Activated CD8-positive, alpha-beta memory T cell treated with anti-CD3 and anti-CD28 coated beads, Interleukin-2, amount 10 ng/mL, durations not matched to agents 7 days and 5 days (primary cell): ENCODE data around the gene FRA10AC1. TPM values are rescaled to one million over a fixed set of nuclear protein-coding genes. Genes with fewer than 3 reads are reported as not detected.

Experiments used
- ATAC-seq: fragments of 150-1000 bp; cut with Tn5 transposase; one replicate; pipeline ENCODE4 v1.10.0; 2021; ENCODE audit warnings: moderate library complexity
- CTCF ChIA-PET: fragments of 350-600 bp; sonication (Branson Sonifier 250); formaldehyde crosslinking; loops from one replicate; lab custom pipeline; 2021; ENCODE audit warnings: antibody characterized with exemption; lab: Charles Lee
- DNase-seq: peaks from one replicate; pipeline ENCODE4 v3.0.0-alpha.2; 2020
- H3K27ac Mint-ChIP-seq: one replicate; pipeline ENCODE4 v1.8.0; 2021; ENCODE audit warnings: mild to moderate bottlenecking, mixed read lengths
- H3K27me3 Mint-ChIP-seq: one replicate; pipeline ENCODE4 v1.8.0; 2021; ENCODE audit warnings: mixed read lengths
- H3K36me3 Mint-ChIP-seq: one replicate; pipeline ENCODE4 v1.8.0; 2021; ENCODE audit warnings: mild to moderate bottlenecking, mixed read lengths
- H3K4me1 Mint-ChIP-seq: one replicate; pipeline ENCODE4 v1.8.0; 2021; ENCODE audit warnings: mixed read lengths
- H3K4me3 Mint-ChIP-seq: one replicate; pipeline ENCODE4 v1.8.0; 2021; ENCODE audit warnings: mild to moderate bottlenecking, moderate library complexity, mixed read lengths
- H3K9me3 Mint-ChIP-seq: one replicate; pipeline ENCODE4 v1.8.0; 2022; ENCODE audit warnings: low read depth, mixed read lengths
- total RNA-seq, 2 experiments: library from RNA; stranded (reverse); gene quantifications; one replicate each; pipeline ENCODE4 v1.2.3, GENCODE V29; 2021

Gene FRA10AC1
- total RNA-seq, 2 experiments from 2014 or later, result 12.5 to 12.8 TPM

- H3K27me3 Mint-ChIP-seq, result no peaks in the 10 kb centered on the region
- no peaks in the 10 kb centered on the region for H3K4me1 Mint-ChIP-seq
- no peak overlapping the region for H3K4me3 Mint-ChIP-seq
- DNase-seq (no peak), ATAC-seq (no peak)
- no peak overlapping the region for H3K27ac Mint-ChIP-seq
- peaks cover 4% of the 10 kb centered on the region for H3K36me3 Mint-ChIP-seq
- CTCF ChIA-PET, result interaction anchor here (1.0 to 2.4 kb wide), 2 partner anchors 15 to 308 kb away, joined by 3 to 7 read pairs; partner anchors contain the start of gene FRA10AC1
- no peaks in the 10 kb centered on the region for H3K9me3 Mint-ChIP-seq
Measured at GRCh38 chr10:93687737-93688136, 14.7 kb downstream of the FRA10AC1 start.

- no peaks in the 10 kb centered on the region for H3K9me3 Mint-ChIP-seq
- no peaks in the 10 kb centered on the region for H3K4me1 Mint-ChIP-seq
- DNase-seq (no peak), ATAC-seq (no peak)
- H3K27ac Mint-ChIP-seq, result no peak overlapping the region
- H3K4me3 Mint-ChIP-seq, result no peak overlapping the region
- peaks cover 4% of the 10 kb centered on the region for H3K36me3 Mint-ChIP-seq
- CTCF ChIA-PET, result interaction anchor here (0.9 to 1.7 kb wide), 5 partner anchors 22 to 304 kb away, joined by 3 to 8 read pairs (median 3); partner anchors contain the start of gene FRA10AC1
- no peaks in the 10 kb centered on the region for H3K27me3 Mint-ChIP-seq
Measured at GRCh38 chr10:93680412-93681047, 21.9 kb downstream of the FRA10AC1 start.

GRCh38 chr10:93678805-93679587 is 23.4 kb downstream of the FRA10AC1 start:
- H3K27ac Mint-ChIP-seq, result no peak overlapping the region
- no peak overlapping the region for H3K4me3 Mint-ChIP-seq
- CTCF ChIA-PET, result interaction anchor here (0.9 to 1.9 kb wide), 6 partner anchors 14 to 303 kb away, joined by 3 to 6 read pairs (median 4); partner anchors contain the start of gene FRA10AC1
- ATAC-seq, result no peak
- no peaks in the 10 kb centered on the region for H3K9me3 Mint-ChIP-seq
- H3K36me3 Mint-ChIP-seq, result peaks cover 9% of the 10 kb centered on the region
- no peak for DNase-seq
- H3K4me1 Mint-ChIP-seq, result no peaks in the 10 kb centered on the region
- no peaks in the 10 kb centered on the region for H3K27me3 Mint-ChIP-seq

- no peaks in the 10 kb centered on the region for H3K4me1 Mint-ChIP-seq
- no peak overlapping the region for H3K4me3 Mint-ChIP-seq
- peaks cover 9% of the 10 kb centered on the region for H3K36me3 Mint-ChIP-seq
- H3K27me3 Mint-ChIP-seq, result no peaks in the 10 kb centered on the region
- DNase-seq (no peak), ATAC-seq (no peak)
- no peak overlapping the region for H3K27ac Mint-ChIP-seq
- H3K9me3 Mint-ChIP-seq, result no peaks in the 10 kb centered on the region
- CTCF ChIA-PET, result interaction anchor here (0.9 to 1.9 kb wide), 4 partner anchors 24 to 302 kb away, joined by 3 to 6 read pairs (median 4); partner anchors contain the start of gene FRA10AC1
Measured at GRCh38 chr10:93678386-93678785, 24.0 kb downstream of the FRA10AC1 start.

- CTCF ChIA-PET, result no interaction called here
- no peaks in the 10 kb centered on the region for H3K4me1 Mint-ChIP-seq
- DNase-seq (no peak), ATAC-seq (no peak)
- H3K36me3 Mint-ChIP-seq, result peaks cover 12% of the 10 kb centered on the region
- H3K4me3 Mint-ChIP-seq, result no peak overlapping the region
- H3K9me3 Mint-ChIP-seq, result no peaks in the 10 kb centered on the region
- no peak overlapping the region for H3K27ac Mint-ChIP-seq
- no peaks in the 10 kb centered on the region for H3K27me3 Mint-ChIP-seq
Measured at GRCh38 chr10:93673791-93674190, 28.6 kb downstream of the FRA10AC1 start.

GRCh38 chr10:93672890-93673289 is 29.5 kb downstream of the FRA10AC1 start:
- Mint-ChIP-seq H3K36me3 (peaks cover 12% of the 10 kb centered on the region), H3K9me3 (no peaks in the 10 kb centered on the region)

GRCh38 chr10:93672022-93672678 is 30.2 kb downstream of the FRA10AC1 start:
- Mint-ChIP-seq H3K4me1 (no peaks in the 10 kb centered on the region), H3K27ac (no peak overlapping the region), H3K9me3 (no peaks in the 10 kb centered on the region), H3K36me3 (peaks cover 15% of the 10 kb centered on the region), H3K27me3 (no peaks in the 10 kb centered on the region), H3K4me3 (no peak overlapping the region)
- DNase-seq (no peak), ATAC-seq (no peak)
- CTCF ChIA-PET, result no interaction called here

More at GRCh38 chr10:93672890-93673289, 29.5 kb downstream of the FRA10AC1 start:
- no peaks in the 10 kb centered on the region for H3K27me3 Mint-ChIP-seq
- no peak overlapping the region for H3K27ac Mint-ChIP-seq
- ATAC-seq (no peak), DNase-seq (no peak)
- no peak overlapping the region for H3K4me3 Mint-ChIP-seq
- H3K4me1 Mint-ChIP-seq, result no peaks in the 10 kb centered on the region
- CTCF ChIA-PET, result no interaction called here

- DNase-seq, result no peak
- H3K27me3 Mint-ChIP-seq, result no peaks in the 10 kb centered on the region
- H3K27ac Mint-ChIP-seq, result no peak overlapping the region
- peaks cover 16% of the 10 kb centered on the region for H3K36me3 Mint-ChIP-seq
- CTCF ChIA-PET, result no interaction called here
- no peak overlapping the region for H3K4me3 Mint-ChIP-seq
- no peak for ATAC-seq
- no peaks in the 10 kb centered on the region for H3K4me1 Mint-ChIP-seq
- H3K9me3 Mint-ChIP-seq, result no peaks in the 10 kb centered on the region
Measured at GRCh38 chr10:93671042-93671441, 31.4 kb downstream of the FRA10AC1 start.

- CTCF ChIA-PET, result no interaction called here
- H3K27me3 Mint-ChIP-seq, result no peaks in the 10 kb centered on the region
Measured at GRCh38 chr10:93670372-93670771, 32.0 kb downstream of the FRA10AC1 start.

GRCh38 chr10:93667795-93668194 is 34.6 kb downstream of the FRA10AC1 start:
- Mint-ChIP-seq H3K27me3 (no peaks in the 10 kb centered on the region), H3K9me3 (no peaks in the 10 kb centered on the region), H3K4me3 (no peak overlapping the region), H3K36me3 (peaks cover 8% of the 10 kb centered on the region), H3K4me1 (no peaks in the 10 kb centered on the region), H3K27ac (no peak overlapping the region)
- ATAC-seq (no peak), DNase-seq (no peak)
- CTCF ChIA-PET, result no interaction called here

More at GRCh38 chr10:93670372-93670771, 32.0 kb downstream of the FRA10AC1 start:
- H3K9me3 Mint-ChIP-seq, result no peaks in the 10 kb centered on the region
- H3K27ac Mint-ChIP-seq, result no peak overlapping the region
- H3K4me1 Mint-ChIP-seq, result no peaks in the 10 kb centered on the region
- no peak overlapping the region for H3K4me3 Mint-ChIP-seq
- H3K36me3 Mint-ChIP-seq, result peaks cover 16% of the 10 kb centered on the region
- no peak for ATAC-seq
- DNase-seq, result no peak

GRCh38 chr10:93666030-93666429 is 36.4 kb downstream of the FRA10AC1 start:
- CTCF ChIA-PET, result no interaction called here
- Mint-ChIP-seq H3K4me1 (no peaks in the 10 kb centered on the region), H3K27me3 (no peaks in the 10 kb centered on the region), H3K36me3 (peaks cover 9% of the 10 kb centered on the region), H3K4me3 (no peak overlapping the region), H3K9me3 (no peaks in the 10 kb centered on the region), H3K27ac (no peak overlapping the region)
- ATAC-seq (no peak), DNase-seq (no peak)

- peaks cover 5% of the 10 kb centered on the region for H3K36me3 Mint-ChIP-seq
- no peak overlapping the region for H3K4me3 Mint-ChIP-seq
- no peaks in the 10 kb centered on the region for H3K4me1 Mint-ChIP-seq
- DNase-seq, result no peak
- CTCF ChIA-PET, result interaction anchor here (0.7 kb wide), 1 partner anchor 639 kb away, joined by 6 read pairs; no protein-coding TSS in a partner anchor
- no peak overlapping the region for H3K27ac Mint-ChIP-seq
- no peaks in the 10 kb centered on the region for H3K9me3 Mint-ChIP-seq
- no peaks in the 10 kb centered on the region for H3K27me3 Mint-ChIP-seq
- ATAC-seq, result no peak
Measured at GRCh38 chr10:93657757-93658156, 44.6 kb downstream of the FRA10AC1 start.

GRCh38 chr10:93656155-93656554 is 46.2 kb downstream of the FRA10AC1 start:
- Mint-ChIP-seq H3K36me3 (peaks cover 4% of the 10 kb centered on the region), H3K4me1 (no peaks in the 10 kb centered on the region), H3K4me3 (no peak overlapping the region), H3K27ac (no peak overlapping the region), H3K9me3 (no peaks in the 10 kb centered on the region), H3K27me3 (peaks cover 4% of the 10 kb centered on the region)
- DNase-seq (no peak), ATAC-seq (no peak)
- CTCF ChIA-PET, result no interaction called here
